Measurements from ENCODE around the gene CDH22. TPM values are rescaled to one million over a fixed set of nuclear protein-coding genes. Genes with fewer than 3 reads are reported as not detected.

CDH22 gene
- total RNA-seq, 4 donors from 2014 or later, result 0.11 to 2.3 (median 0.76) TPM

GRCh38 chr20:46195264-46196036, 112.8 kb downstream of the CDH22 start:
- H3K36me3 ChIP-seq, result no peaks in the 10 kb centered on the region
- 52 to 55% methylated on average over 14 to 16 of the region's 17 CpGs for WGBS, 2 donors
- no peaks in the 10 kb centered on the region for H3K9me3 ChIP-seq
- H3K4me1 ChIP-seq, result peaks cover 0 to 4% (median 0%) of the 10 kb centered on the region in 3 donors
- H3K27me3 ChIP-seq, result peaks cover 0 to 90% (median 1%) of the 10 kb centered on the region in 4 donors
- H3K27ac ChIP-seq, result no peak overlapping the region
- no peak overlapping the region for H3K4me3 ChIP-seq
- no peak for DNase-seq
- intact Hi-C loops (cut with DNase I), result no loop called here
- TF ChIP-seq, protein P1, sequence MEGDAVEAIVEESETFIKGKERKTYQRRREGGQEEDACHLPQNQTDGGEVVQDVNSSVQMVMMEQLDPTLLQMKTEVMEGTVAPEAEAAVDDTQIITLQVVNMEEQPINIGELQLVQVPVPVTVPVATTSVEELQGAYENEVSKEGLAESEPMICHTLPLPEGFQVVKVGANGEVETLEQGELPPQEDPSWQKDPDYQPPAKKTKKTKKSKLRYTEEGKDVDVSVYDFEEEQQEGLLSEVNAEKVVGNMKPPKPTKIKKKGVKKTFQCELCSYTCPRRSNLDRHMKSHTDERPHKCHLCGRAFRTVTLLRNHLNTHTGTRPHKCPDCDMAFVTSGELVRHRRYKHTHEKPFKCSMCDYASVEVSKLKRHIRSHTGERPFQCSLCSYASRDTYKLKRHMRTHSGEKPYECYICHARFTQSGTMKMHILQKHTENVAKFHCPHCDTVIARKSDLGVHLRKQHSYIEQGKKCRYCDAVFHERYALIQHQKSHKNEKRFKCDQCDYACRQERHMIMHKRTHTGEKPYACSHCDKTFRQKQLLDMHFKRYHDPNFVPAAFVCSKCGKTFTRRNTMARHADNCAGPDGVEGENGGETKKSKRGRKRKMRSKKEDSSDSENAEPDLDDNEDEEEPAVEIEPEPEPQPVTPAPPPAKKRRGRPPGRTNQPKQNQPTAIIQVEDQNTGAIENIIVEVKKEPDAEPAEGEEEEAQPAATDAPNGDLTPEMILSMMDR (IDR thresholded peaks at IDR 0.05), result no peak
- no peak for TF ChIP-seq POLR2A (IDR thresholded peaks at IDR 0.05)

DNA sequence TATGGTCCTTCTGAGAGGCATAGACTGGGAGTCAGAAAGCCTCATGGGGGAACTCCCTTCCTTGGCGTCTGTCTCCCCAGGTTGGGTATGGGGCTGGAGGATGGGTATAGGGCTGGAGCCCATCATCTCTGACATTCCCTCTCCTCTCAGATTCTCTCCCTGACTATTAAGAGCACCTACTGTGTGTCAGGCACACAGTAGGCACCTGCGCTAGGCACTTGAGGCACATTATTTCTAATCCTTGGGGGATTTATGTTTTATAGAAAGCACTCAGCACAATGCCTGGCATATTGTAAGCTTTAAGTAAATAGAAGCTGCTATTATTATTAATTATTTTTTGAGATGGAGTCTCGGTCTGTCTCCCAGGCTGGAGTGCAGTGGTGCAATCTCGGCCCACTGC, 113.9 kb downstream of the CDH22 start:
- intact Hi-C loops (cut with DNase I), result no loop called here
- no peaks in the 10 kb centered on the region for H3K36me3 ChIP-seq
- peaks cover 0 to 4% (median 0%) of the 10 kb centered on the region in 3 donors for H3K4me1 ChIP-seq
- no peaks in the 10 kb centered on the region for H3K9me3 ChIP-seq
- H3K27ac ChIP-seq, result no peak overlapping the region
- no peak for DNase-seq
- H3K4me3 ChIP-seq, result no peak overlapping the region
- H3K27me3 ChIP-seq, result peaks cover 0 to 88% (median 1%) of the 10 kb centered on the region in 4 donors
- 82 to 83% methylated on average over 3 to 4 of the region's 4 CpGs for WGBS, 2 donors
- TF ChIP-seq, protein P1 (IDR thresholded peaks at IDR 0.05), result no peak
- no peak for TF ChIP-seq POLR2A (IDR thresholded peaks at IDR 0.05)

GRCh38 chr20:46192376-46192944, 115.8 kb downstream of the CDH22 start:
- no peak for TF ChIP-seq POLR2A (IDR thresholded peaks at IDR 0.05)
- TF ChIP-seq, protein P1 (IDR thresholded peaks at IDR 0.05), result no peak
- H3K27me3 ChIP-seq, result peaks cover 0 to 85% (median 0%) of the 10 kb centered on the region in 4 donors
- no peaks in the 10 kb centered on the region for H3K4me1 ChIP-seq
- H3K9me3 ChIP-seq, result no peaks in the 10 kb centered on the region
- no peak overlapping the region for H3K4me3 ChIP-seq
- 27% methylated on average over 3 of the region's 6 CpGs; no CpG with 5 or more reads in 1 of the 2 donors for WGBS, 2 donors
- no peaks in the 10 kb centered on the region for H3K36me3 ChIP-seq
- H3K27ac ChIP-seq, result no peak overlapping the region
- no peak for DNase-seq
- intact Hi-C loops (cut with DNase I), result no loop called here

DNA sequence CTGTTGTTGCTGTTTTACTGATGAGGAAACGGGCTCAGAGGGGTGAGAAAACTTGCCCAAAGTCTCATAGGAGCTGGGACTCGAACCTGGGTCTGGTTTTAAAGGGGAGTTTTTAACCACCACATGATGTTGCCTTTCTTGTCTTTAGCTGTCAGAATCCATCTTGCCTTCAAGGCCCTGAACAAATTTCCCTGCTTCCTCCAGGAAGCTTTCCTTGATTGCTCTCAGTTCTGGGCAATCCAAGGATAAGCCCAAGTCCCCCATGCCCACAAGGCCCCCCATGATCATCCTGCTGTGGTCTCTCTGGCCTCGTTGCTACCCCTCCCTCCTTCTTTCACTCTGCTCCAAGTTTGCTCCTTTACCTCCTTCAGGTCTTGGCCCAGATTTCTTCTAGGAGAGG, 116.7 kb downstream of the CDH22 start:
- H3K27ac ChIP-seq, result no peak overlapping the region
- intact Hi-C loops (cut with DNase I), result no loop called here
- H3K27me3 ChIP-seq, result peaks cover 0 to 80% (median 0%) of the 10 kb centered on the region in 4 donors

GRCh38 chr20:46191168-46191540, 117.1 kb downstream of the CDH22 start:
- intact Hi-C loops (cut with DNase I), result no loop called here
- TF ChIP-seq POLR2A (IDR thresholded peaks at IDR 0.05), result no peak
- TF ChIP-seq, protein P1 (IDR thresholded peaks at IDR 0.05), result no peak
- Histone ChIP-seq H3K27me3 (peaks cover 0 to 76% (median 0%) of the 10 kb centered on the region in 4 donors), H3K9me3 (no peaks in the 10 kb centered on the region), H3K4me3 (no peak overlapping the region), H3K36me3 (no peaks in the 10 kb centered on the region), H3K4me1 (no peaks in the 10 kb centered on the region), H3K27ac (no peak overlapping the region)
- 76 to 80% methylated on average over 1 to 4 of the region's 4 CpGs for WGBS, 2 donors
- DNase-seq, result no peak

More for the DNA sequence above, 116.7 kb downstream of the CDH22 start:
- Histone ChIP-seq H3K9me3 (no peaks in the 10 kb centered on the region), H3K4me3 (no peak overlapping the region), H3K36me3 (no peaks in the 10 kb centered on the region), H3K4me1 (no peaks in the 10 kb centered on the region)
- TF ChIP-seq POLR2A (IDR thresholded peaks at IDR 0.05), result no peak
- TF ChIP-seq, protein P1 (IDR thresholded peaks at IDR 0.05), result no peak
- 40 to 44% methylated on average over 2 to 3 of the region's 3 CpGs for WGBS, 2 donors
- DNase-seq, result no peak

Data from esophagus squamous epithelium (tissue), 5 donors.